ENCODE data around the gene ZNF32.

Gene ZNF32

GRCh38 chr10:43648398-43649184, at the start of gene ZNF32:
Gene ZNF32, minus strand, starts transcription at chr10:43648881. Its CDS starts 2,748 bp downstream, at chr10:43646133.
- no peak for TF ChIP-seq CTCF (IDR thresholded peaks at IDR 0.05; ENCODE audit: low read depth, low read length)
- peak; percentile 65 for DNase-seq (ENCODE audit: extremely low read depth, low read depth)

- no peak for DNase-seq (ENCODE audit: extremely low read depth, low read depth)
- TF ChIP-seq CTCF (IDR thresholded peaks at IDR 0.05; ENCODE audit: low read depth, low read length): no peak
Measured at GRCh38 chr10:43698156-43698555, 49.5 kb upstream of the ZNF32 start.

GRCh38 chr10:43696909-43697483, 48.3 kb upstream of the ZNF32 start:
- TF ChIP-seq CTCF (IDR thresholded peaks at IDR 0.05; ENCODE audit: low read depth, low read length): no peak
- no peak for DNase-seq (ENCODE audit: extremely low read depth, low read depth)

- no peak for DNase-seq (ENCODE audit: extremely low read depth, low read depth)
Measured at GRCh38 chr10:43695730-43696129, 47.0 kb upstream of the ZNF32 start.

GRCh38 chr10:43695321-43695720, 46.6 kb upstream of the ZNF32 start:
- no peak for TF ChIP-seq CTCF (IDR thresholded peaks at IDR 0.05; ENCODE audit: low read depth, low read length)
- DNase-seq (ENCODE audit: extremely low read depth, low read depth): no peak

More at GRCh38 chr10:43695730-43696129, 47.0 kb upstream of the ZNF32 start:
- no peak for TF ChIP-seq CTCF (IDR thresholded peaks at IDR 0.05; ENCODE audit: low read depth, low read length)

GRCh38 chr10:43694526-43694925, 45.8 kb upstream of the ZNF32 start:
- DNase-seq (ENCODE audit: extremely low read depth, low read depth): no peak
- TF ChIP-seq CTCF (IDR thresholded peaks at IDR 0.05; ENCODE audit: low read depth, low read length): no peak

- TF ChIP-seq CTCF (IDR thresholded peaks at IDR 0.05; ENCODE audit: low read depth, low read length): no peak
Measured at GRCh38 chr10:43693602-43694001, 44.9 kb upstream of the ZNF32 start.

More at GRCh38 chr10:43693602-43694001, 44.9 kb upstream of the ZNF32 start:
- no peak for DNase-seq (ENCODE audit: extremely low read depth, low read depth)

All from AG09319 (cell line).